Kidney glomerular epithelial cell (primary cell): ENCODE data around the gene THBS3.
"Not testable (repeated sequence)": the region's sequence is repeated elsewhere in the genome, so short reads cannot be mapped to it uniquely, and the experiment has no call there.

Experiments used
- DNase-seq: peaks from one replicate; lab custom pipeline; 2025; lab: John Stamatoyannopoulos, UW

The THBS3 gene

GRCh38 chr1:155207806-155208540 is at the start of gene THBS3:
TSS of gene THBS3 (minus strand) at chr1:155207897. CDS start at chr1:155207876, 21 bp downstream.
- DNase-seq: peak; percentile 13

GRCh38 chr1:155256058-155256852 is 48.6 kb upstream of the THBS3 start:
- DNase-seq: no peak

DNA sequence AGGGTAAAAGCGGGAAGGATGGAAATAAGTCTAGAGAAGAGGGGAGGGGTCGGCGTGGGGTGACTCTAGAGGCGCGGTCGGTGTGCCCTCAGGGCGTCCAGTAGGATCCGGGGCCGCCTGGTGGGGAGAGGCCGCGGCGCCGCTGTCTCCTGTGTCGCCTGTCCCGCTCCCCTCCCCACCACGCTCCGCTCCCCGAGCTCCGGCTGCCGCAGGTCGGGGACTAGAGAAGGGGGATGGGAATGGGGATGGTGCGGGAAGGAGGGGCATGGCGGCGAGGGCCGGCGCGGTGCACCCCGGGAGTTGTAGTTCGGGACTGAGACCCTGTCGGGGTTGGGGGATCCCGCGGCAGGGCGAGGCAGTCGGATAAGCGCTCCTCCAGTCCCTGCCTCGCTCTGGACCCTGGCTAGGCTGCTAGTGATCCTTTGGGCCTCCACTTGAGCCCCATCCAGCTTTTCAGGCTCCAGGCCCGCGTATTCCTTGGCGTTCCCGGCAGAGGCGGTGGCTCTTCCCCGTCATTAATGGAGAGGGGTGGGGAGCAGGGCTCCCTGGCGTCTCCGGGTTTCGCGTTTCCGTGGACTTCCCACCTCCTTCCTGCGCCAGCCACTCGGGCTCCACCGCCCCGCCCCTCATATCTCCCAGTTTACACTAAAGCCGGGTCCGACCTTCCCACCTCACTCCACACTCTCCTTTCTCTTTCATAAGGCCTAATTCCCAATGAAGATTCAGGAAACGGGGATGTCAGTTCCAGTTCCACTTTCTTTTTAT is 47.7 kb upstream of the THBS3 start, which contains the start of gene ENTREP3:
Gene ENTREP3, minus strand, starts transcription at position 241 of the 765 bp plus-strand sequence. CDS start 606 bp downstream, outside the sequence.
- peak; percentile 26 for DNase-seq

- DNase-seq: no peak
Measured at GRCh38 chr1:155254714-155255242, 47.1 kb upstream of the THBS3 start.

- DNase-seq: no peak
Measured at GRCh38 chr1:155254228-155254713, 46.6 kb upstream of the THBS3 start.

- DNase-seq: no peak
Measured at GRCh38 chr1:155253797-155254196, 46.1 kb upstream of the THBS3 start.

GRCh38 chr1:155253208-155253607 is 45.5 kb upstream of the THBS3 start:
- DNase-seq: no peak

- DNase-seq: no peak
Measured at GRCh38 chr1:155251566-155251965, 43.9 kb upstream of the THBS3 start.

DNA sequence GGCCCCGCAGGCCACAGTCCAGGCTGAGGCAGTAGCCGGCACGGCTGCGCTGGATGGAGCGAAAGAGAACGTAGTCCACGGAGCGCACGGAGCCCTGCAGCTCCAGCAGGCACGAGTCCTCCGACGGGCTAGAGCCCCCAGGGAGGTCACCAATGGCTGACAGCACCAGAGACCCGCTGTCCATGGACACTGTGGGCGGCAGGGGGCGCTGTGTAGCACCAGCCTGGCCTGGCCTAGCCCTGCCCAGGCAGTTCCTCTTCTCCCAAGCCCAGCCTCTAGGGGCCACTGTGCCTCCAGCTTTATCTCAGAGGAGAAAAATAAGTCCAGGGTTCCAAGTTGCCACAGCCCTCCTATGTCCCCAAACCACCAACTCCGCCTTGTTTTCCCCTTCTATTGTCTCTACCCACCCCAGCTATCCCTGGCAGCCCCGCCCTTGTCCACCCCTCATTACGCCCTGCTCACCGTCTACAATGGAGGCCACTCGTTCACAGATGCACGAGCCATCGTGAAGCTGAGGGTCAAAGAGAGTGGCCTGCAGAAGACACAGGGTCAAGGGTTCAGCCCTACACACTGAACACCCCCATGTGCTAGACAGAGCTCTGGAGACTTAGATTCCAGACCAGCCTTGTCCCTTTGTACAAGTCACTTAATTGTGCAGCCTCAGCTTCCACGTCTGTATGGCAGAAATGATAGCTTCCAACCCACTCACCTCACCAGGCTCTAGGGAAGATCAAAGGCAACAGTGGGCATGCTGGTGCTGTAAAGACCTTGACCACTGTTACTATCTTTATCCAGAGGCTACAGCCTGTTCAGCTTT is 43.1 kb upstream of the THBS3 start:
- DNase-seq: peak; percentile 64

DNA sequence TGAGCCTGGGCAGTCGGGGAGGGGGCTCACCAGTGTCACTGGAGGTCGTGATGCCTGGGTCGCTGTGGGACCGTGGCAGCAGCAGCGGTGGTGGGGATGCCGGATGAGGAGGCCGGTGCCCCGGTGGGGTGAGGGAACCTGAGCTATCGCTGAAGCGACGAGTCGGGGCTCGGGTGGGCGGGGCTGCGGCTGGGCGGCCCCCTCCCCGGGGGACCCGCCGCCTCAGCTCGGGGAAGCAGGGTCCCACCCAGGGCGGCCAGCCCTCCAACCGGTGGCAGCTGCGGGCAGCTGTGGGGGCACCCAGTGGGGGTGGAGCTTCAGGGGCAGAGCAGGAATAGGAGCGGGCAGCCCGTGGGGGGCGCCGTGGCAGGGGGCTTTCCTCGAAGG is 42.5 kb upstream of the THBS3 start:
- DNase-seq: no peak

- no peak for DNase-seq
Measured at GRCh38 chr1:155247667-155248553, 40.2 kb upstream of the THBS3 start.

- not testable (repeated sequence) for DNase-seq
Measured at GRCh38 chr1:155246796-155247195, 39.1 kb upstream of the THBS3 start.

DNA sequence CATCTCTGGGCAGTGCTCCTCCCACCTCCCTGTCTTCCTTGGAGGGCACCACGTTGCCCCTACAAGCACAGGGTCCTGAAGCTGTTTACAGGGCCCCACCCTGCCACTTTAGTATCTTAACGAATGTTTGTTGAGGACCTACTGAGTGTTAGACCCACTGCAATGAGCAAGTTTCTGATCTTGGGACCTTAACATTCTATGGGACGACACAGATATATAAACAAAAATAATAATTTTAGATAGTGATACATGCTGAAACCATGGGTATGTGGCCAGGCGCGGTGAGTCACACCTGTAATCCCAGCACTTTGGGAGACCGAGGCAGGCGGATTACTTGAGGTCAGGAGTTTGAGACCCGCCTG is 37.4 kb upstream of the THBS3 start:
- DNase-seq: no peak

GRCh38 chr1:155244368-155245162 is 36.9 kb upstream of the THBS3 start:
- DNase-seq: peak; percentile 97

DNA sequence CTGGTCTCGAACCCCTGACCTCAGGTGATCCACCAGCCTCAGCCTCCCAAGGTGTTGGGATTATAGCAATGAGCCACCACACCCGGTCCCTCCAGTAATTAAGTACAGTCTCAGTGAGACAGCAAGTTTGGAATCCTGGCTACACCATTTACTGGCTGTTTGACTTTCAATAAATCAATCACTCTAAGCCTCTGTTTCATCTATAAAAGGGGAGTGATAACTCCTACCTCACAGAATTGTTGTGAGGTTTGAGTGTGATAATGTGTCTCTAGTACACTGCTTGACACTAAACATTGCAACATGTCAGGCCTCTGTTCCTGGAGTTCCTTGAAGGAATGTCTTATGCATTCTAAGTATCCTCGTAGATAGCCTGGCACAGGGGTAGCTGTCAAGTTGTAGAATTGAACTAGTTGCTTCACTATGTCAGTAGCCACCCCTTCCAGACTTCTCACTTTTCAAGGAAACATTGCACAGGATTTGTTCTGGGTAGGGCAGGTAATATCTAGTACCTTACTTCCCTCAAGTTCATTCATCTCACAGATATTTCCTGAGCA is 35.2 kb upstream of the THBS3 start:
- no peak for DNase-seq

- DNase-seq: no peak
Measured at GRCh38 chr1:155241841-155242264, 34.2 kb upstream of the THBS3 start.

DNA sequence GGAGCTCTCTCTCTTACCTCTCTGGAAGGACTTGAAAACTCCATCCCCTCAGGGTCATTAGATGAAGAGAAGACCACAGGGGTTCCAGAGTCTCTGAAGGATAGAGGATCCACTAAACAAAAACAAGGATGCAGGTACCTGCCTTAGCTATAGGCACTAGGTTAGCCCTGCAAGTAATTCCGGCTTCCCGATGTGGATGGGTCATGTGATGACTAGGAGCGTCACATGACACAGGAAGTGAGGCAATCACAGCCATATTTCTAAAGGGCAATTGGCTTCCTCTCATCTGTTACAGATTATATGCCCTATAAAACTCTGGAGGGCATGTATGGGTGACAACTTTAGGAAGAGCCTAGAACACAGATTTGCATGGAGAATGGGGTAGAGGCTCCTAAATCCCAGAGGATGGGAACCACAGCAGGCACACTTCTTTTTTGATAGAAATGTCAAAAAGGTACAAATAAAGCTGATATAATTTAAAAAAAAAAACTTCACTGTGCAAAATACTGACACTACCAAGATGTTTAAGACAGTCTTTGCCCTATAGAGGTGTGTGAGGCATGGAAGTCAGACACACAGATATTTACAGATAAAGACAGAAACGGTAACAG is 33.5 kb upstream of the THBS3 start:
- peak; percentile 77 for DNase-seq

- DNase-seq: no peak
Measured at GRCh38 chr1:155236451-155236850, 28.8 kb upstream of the THBS3 start.

DNA sequence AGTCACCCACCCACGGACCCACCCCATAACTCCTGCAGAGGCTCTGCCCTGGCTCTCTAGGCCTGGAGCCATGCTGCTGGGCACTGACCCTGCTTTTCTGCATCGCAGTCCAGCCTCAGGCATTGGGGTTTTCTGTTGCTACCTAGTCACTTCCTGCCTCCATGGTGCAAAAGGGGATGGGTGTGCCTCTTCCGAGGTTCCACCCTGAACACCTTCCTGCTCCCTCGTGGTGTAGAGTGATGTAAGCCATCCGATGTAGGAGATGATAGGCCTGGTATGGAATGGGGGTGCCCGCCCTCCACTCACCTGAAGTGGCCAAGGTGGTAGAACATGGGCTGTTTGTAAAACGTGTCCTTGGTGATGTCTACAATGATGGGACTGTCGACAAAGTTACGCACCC is 27.7 kb upstream of the THBS3 start:
- not testable (repeated sequence) for DNase-seq
